ENCODE results near the gene DYNC1LI2.

- no peak for TF ChIP-seq CTCF (conservative IDR thresholded peaks at IDR 0.05)
- TF ChIP-seq EZH2 (IDR thresholded peaks at IDR 0.05; ENCODE audit: low read depth), result no peak
Measured at GRCh38 chr16:66695471-66695934, 55.9 kb downstream of the DYNC1LI2 start.

Measured in PC-9 (cell line).